GM20431 (cell line): ENCODE data around the gene ANKS1A.

Experiments
- in situ Hi-C: fragments of 300-500 bp; cut with MseI, MboI; formaldehyde crosslinking; loops from one replicate; pipeline ENCODE4 v1.15.0; 2020; ENCODE audit warnings: low sequenced_read_pairs; ENCODE audit not compliant: unreplicated experiment

Gene ANKS1A

GRCh38 chr6:35034411-35035191 is 145.5 kb downstream of the ANKS1A start:
- in situ Hi-C loops = no loop called here

GRCh38 chr6:35035481-35036030 is 146.5 kb downstream of the ANKS1A start:
- in situ Hi-C loops = no loop called here

GRCh38 chr6:35036059-35036827 is 147.2 kb downstream of the ANKS1A start:
- in situ Hi-C loops = no loop called here

- in situ Hi-C loops = no loop called here
These were observed 148.0 kb downstream of the ANKS1A start for GRCh38 chr6:35036828-35037663.

- in situ Hi-C loops = no loop called here
These were observed 148.6 kb downstream of the ANKS1A start for GRCh38 chr6:35037664-35038038.

GRCh38 chr6:35038076-35038475 is 149.0 kb downstream of the ANKS1A start:
- in situ Hi-C loops = no loop called here

- in situ Hi-C loops = no loop called here
These were observed 151.3 kb downstream of the ANKS1A start for GRCh38 chr6:35040398-35040797.

GRCh38 chr6:35041086-35041861 is 152.2 kb downstream of the ANKS1A start:
- in situ Hi-C loops = no loop called here

GRCh38 chr6:35042031-35042815 is 153.2 kb downstream of the ANKS1A start:
- in situ Hi-C loops = no loop called here

- in situ Hi-C loops = no loop called here
These were observed 154.5 kb downstream of the ANKS1A start for GRCh38 chr6:35043381-35044130.

GRCh38 chr6:35044145-35044745 is 155.2 kb downstream of the ANKS1A start:
- in situ Hi-C loops = no loop called here

GRCh38 chr6:35044761-35045421 is 155.8 kb downstream of the ANKS1A start:
- in situ Hi-C loops = no loop called here

GRCh38 chr6:35046103-35046502 is 157.0 kb downstream of the ANKS1A start:
- in situ Hi-C loops = no loop called here

- in situ Hi-C loops = no loop called here
These were observed 157.8 kb downstream of the ANKS1A start for GRCh38 chr6:35046862-35047261.

- in situ Hi-C loops = no loop called here
These were observed 158.4 kb downstream of the ANKS1A start for GRCh38 chr6:35047265-35048011.

GRCh38 chr6:35048031-35048613 is 159.1 kb downstream of the ANKS1A start:
- in situ Hi-C loops = no loop called here
